SK-N-SH (cell line): Measurements from ENCODE around the gene AFF3.

Source experiments
- EZH2phosphoT487 ChIP-seq: fragments of 200-600 bp; sonication (generic); IDR thresholded peaks from 2 replicates; pipeline ENCODE4 v1.6.1; 2017; ENCODE audit warnings: low read depth, mixed run types, mild to moderate bottlenecking, antibody characterized with exemption, moderate library complexity, borderline replicate concordance
- MXI1 ChIP-seq: IDR thresholded peaks from 2 replicates; pipeline ENCODE4 v1.6.1; 2012; ENCODE audit warnings: mild to moderate bottlenecking, low read depth, low read length, improper control_type of control experiment
- POLR2AphosphoS5 ChIP-seq: IDR thresholded peaks from 2 replicates; pipeline ENCODE4 v1.6.1; 2012; ENCODE audit warnings: low read depth, low read length
- TF ChIP-seq, protein P1 (sequence below): fragments of 200-600 bp; sonication (generic); IDR thresholded peaks from 2 replicates; pipeline ENCODE4 v1.6.1; 2017; ENCODE audit warnings: antibody characterized with exemption, mild to moderate bottlenecking, moderate library complexity
- TF ChIP-seq, protein P2 (sequence below): IDR thresholded peaks from 2 replicates; pipeline ENCODE4; 2012

DNA sequence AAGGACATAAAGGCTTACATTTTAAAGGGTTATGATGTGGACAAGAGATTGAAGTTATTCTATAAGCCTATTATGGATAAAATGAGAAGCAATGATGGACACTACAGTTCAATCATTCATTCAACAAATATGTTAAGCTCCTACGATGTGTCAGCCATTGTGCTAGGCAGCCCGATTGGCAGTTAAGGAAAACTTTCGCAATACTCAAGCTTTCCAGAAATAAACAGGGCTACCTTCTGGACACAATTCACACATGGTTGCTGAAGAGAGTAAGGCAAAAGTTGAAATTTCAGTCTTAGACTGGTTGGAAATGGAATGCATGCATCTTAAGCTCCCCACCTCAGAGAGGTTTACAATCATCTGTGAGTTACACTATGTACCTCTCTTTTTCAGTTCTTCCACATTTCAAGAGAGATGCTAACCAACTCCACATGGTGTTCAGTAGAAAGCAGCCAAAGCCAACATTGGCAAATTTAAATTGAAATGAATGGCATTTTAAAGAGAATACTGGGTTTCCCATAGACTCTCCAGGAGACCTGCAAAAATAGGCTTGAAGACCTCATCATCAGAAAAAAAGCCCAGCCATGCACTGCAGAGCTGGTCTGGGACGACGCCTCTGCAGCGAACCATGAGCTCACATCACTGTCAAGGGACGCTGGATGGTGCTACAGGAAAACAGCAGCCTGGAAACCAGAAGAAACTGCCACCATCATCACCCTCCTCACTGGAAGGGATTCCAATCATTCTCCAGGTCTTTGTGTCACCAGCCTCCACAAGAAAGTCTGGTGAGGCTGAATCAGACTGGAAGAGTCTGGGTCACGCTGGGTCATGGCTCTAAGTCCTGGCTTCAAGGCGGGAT lies 276.3 kb downstream of the AFF3 start:
- TF ChIP-seq POLR2AphosphoS5 = no peak
- TF ChIP-seq MXI1 = no peak
- no peak for TF ChIP-seq EZH2phosphoT487
- TF ChIP-seq, protein P1, sequence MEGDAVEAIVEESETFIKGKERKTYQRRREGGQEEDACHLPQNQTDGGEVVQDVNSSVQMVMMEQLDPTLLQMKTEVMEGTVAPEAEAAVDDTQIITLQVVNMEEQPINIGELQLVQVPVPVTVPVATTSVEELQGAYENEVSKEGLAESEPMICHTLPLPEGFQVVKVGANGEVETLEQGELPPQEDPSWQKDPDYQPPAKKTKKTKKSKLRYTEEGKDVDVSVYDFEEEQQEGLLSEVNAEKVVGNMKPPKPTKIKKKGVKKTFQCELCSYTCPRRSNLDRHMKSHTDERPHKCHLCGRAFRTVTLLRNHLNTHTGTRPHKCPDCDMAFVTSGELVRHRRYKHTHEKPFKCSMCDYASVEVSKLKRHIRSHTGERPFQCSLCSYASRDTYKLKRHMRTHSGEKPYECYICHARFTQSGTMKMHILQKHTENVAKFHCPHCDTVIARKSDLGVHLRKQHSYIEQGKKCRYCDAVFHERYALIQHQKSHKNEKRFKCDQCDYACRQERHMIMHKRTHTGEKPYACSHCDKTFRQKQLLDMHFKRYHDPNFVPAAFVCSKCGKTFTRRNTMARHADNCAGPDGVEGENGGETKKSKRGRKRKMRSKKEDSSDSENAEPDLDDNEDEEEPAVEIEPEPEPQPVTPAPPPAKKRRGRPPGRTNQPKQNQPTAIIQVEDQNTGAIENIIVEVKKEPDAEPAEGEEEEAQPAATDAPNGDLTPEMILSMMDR = no peak
- TF ChIP-seq, protein P2, sequence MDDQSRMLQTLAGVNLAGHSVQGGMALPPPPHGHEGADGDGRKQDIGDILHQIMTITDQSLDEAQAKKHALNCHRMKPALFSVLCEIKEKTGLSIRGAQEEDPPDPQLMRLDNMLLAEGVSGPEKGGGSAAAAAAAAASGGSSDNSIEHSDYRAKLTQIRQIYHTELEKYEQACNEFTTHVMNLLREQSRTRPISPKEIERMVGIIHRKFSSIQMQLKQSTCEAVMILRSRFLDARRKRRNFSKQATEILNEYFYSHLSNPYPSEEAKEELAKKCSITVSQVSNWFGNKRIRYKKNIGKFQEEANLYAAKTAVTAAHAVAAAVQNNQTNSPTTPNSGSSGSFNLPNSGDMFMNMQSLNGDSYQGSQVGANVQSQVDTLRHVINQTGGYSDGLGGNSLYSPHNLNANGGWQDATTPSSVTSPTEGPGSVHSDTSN = no peak
